Inflammatory macrophage (primary cell): ENCODE results near the gene MYZAP.

Experiments used
- DNase-seq, 2 donors: peaks; one replicate each; pipeline ENCODE4 v3.0.0-alpha.2; 2020 to 2022

MYZAP gene

DNA sequence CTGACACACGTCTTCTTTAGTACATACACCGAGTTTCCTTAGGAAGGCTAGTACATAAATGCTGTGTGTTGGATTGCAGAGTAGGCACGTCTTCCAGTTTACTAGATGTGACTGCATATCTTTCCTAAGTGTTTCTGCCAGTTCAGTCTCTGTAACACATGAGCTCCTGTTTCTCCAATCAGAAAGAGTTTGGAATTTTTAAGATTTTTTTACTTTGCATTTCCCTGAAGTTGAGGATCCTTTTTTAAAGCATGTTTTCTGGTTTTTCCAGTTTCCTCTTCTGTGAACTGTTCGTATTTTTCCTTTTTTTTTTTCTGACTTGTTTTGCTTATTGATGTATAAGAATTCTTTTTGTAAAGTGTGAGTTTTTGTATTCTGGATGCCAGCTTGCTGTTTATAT, 107.3 kb downstream of the MYZAP start:
- no peak for DNase-seq

DNA sequence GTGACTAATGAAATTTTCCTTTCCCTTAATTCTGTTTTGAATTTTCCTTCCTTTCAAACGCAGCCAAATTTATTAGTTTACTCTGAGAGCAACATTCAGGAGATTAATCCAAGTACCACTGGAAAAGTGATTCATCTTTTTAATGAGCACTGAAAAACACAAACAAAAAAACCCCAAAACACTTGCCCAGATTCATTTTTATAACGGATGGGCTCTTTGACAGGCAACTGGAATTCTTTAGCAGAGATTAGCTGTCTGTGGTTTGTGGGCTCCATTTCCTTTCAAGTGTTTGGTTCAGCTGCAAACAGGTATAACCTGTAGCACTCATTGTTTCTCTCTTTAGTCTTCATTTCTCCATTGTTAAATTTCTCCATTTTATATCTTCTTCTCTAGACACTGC, 111.7 kb downstream of the MYZAP start:
- no peak for DNase-seq

DNA sequence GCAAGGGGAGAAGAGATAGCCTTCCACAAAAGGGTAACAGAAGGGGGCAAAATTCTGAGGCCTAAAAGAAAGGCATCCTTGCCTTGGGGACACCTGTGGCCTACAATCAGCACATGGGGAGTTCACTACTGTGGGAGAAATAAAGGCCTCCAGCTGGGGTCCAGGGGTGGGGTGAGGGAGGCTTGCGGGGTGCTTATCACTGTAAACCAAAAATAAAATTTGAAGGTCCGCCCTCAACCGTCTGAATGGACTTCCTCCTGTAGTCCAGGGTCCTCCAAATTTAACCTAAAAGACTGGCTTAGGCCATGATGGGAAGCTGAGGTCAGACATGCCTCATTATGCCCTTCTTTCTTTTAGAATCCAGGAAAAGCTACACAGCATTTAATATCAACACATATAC, 112.7 kb downstream of the MYZAP start:
- no peak for DNase-seq

DNA sequence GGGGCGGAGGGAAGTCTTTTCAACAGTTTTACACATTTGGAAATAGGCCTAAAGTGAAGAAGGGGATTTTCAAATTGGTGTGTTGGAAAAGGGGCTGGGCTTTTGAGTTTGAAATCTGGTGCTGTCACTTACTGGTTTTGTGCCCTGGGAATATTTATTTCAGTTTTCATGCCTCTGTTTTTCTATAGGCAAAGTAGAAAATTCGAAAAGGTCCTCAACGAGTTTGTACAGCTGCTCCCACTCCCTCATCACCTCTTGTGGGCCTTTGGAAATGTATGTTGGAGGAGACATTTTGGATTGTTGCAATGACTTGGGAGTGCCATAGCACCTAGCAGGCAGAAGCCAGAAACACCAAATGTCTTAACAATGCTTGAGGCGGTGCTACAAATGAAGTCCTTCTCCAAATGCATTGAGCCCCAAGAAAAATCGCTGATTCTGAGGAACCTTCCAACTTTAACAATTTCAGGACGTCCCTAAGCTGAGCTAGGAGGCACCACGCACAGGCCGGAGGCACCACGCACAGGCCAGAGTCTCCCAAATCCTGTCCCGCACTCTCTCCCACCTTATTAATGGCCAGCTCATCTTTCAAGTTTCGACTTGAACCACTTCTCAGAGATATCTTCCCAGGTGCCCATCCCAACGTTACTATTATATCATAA, 114.2 kb downstream of the MYZAP start:
- no peak for DNase-seq

DNA sequence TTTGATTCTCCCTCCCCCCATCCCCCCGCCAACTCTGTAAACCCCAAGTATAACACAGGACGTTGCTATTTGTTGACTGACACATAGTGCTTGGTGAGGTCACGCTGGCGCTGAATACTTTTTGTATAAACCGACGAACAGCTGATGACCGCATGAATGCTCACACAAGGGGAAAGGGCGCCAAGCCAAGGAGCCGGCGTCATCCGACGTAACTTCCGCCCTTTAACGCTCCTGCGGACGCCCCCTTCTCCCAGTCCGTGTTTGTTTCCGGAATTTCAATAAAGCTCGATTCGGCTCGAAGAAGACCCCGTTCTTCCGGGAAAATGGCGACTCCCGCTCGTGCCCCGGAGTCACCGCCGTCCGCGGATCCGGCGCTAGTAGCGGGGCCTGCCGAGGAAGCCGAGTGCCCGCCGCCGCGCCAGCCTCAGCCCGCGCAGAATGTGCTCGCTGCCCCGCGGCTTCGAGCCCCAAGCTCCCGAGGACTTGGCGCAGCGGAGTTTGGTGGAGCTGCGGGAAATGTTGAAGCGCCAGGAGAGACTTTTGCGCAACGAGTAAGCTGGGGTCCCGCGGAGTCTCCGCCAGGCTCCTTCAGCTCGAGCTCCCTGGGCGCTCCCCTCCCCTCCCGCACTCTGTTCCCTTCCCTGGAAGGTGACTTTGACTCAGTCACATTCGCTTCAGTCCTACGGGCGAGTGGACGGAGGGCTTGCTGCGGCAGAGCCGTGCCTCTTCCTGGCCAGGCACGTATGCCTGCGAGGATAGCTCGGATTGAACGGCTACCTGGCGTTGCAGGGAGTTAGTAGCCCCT, 114.9 kb downstream of the MYZAP start, which contains the start of gene POLR2M:
Gene POLR2M, plus strand, starts transcription at position 310 of the 805 bp plus-strand sequence. Its CDS starts 129 bp downstream, at position 439.
- peak; percentile 96 to 97 for DNase-seq

DNA sequence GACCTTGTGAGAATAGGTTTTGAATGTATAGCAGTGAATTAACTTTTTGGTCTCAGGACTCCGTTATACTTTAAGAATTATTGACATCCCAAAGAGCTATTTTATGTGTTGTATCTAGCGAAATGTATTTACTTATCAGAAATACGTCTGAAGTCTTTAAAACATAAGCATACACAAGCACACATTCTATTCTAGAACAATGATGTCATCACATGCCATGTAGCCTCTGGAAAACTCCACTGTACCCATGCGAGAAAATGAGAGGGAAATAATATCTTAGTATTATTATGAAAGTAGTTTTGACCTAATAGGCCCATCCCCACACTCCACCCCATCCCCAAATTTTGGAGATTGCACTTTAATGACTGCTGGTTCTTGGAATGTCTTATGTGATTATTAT, 116.3 kb downstream of the MYZAP start:
- no peak for DNase-seq

DNA sequence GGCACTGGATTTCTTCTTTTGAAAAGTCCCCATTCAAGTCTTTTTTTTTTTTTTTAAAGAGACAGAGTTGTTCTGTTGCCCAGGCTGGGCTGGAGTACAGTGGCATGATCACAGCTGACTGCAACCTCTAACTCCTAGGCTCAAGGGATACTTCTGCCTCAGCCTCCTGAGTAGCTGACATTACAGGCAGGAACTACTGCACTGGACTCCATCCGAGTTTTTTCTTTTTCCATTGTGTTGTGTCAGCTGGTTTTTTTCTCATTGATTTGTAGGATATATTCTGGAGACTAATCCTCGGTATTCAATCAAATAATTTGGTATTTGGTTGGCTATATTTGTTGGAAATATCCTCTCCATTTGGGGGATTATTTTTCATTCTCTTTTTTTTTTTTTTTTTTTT, 126.6 kb downstream of the MYZAP start:
- DNase-seq: no peak

DNA sequence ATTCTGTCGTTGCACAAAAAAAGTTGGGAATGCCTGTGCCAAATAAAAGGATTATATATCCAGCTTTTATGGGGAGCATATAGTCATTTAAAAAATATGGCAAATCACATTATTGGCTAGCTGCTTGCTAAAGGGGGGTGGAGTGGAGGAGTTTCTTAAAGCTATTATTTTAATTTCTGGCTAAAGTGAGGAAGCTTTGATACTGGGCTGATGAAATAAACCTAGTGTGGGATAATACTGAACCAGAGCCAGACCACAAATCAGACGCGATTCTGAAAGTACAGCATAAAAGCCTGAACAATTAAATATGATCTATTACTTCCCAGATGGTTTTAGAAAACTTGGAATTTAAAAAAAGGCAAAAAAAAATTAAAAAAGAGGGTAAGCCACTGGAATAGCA, 129.2 kb downstream of the MYZAP start:
- DNase-seq: no peak

DNA sequence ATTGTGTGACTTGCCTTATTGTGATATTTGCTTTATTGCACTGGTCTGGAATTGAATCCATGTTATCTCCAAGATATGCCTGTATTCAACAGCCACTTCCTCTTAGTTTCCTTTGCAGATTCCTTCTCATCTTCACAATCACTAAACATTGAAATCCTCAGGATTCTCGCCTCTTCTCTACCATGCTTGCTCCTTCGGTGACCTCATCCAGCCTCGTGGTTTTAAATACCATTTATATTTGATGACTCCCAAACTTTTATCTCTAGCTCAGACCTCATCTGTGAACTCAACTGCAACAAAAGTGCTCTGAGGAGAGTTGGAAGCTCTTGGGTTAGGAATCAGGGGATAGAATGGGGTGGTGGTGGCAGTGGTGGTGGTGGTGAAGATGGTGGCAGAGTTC, 134.7 kb downstream of the MYZAP start:
- DNase-seq: no peak

DNA sequence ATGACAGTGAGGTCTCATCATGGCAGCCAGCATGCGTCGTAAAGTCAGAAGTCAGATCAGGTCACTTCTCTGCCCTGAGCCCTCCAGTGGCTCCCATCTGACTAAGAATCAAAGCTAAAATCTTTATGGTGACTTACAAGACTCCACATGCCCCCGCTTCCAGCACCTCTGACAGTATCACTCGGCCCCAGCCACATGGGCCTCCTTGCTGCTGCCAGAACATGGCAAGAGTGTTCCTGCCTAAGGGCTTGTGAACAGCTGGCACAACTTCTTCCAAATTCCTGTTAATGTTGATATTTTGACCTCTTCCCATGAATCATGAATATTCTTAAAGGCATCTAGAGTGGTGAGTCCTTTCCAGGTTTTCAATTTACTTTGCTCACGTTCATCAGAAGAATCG, 135.3 kb downstream of the MYZAP start:
- DNase-seq: no peak

DNA sequence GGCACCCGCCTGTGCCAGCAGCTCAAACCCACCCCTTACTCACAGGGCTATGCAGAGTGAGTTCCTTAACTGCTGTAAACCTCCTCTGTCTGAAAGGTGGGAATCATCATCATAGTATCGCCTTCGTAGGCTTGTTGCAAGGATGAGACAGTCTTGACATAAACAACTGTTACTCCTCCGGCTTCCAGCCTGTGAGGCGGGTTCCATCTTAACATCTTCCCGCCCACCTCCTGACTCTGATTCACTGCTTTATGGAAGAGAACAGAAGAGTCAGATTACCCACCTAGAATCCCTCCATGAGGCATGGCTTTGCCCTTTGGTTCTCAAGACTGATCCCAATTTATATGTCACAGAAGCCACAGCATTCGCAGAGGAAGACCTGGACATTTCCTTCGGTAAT, 136.7 kb downstream of the MYZAP start:
- no peak for DNase-seq

DNA sequence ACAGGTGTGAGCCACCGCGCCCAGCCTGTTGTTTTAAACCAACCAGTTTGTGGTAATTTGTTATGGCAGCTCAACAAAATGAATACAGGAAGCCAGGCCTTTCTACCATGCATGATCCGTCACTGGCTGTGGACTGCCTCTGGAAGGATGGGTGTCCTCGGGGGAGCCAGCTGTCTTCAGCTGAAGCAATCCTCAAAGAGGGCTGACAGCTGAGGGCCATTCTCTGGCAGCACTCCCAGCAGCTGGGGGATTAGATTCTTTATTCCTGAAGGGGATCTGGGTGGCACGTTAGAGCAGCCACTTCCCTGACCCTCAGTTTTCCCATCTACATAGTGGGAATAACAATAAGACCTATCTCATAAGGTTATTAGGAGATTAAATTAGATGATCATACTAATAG, 139.2 kb downstream of the MYZAP start:
- no peak for DNase-seq

DNA sequence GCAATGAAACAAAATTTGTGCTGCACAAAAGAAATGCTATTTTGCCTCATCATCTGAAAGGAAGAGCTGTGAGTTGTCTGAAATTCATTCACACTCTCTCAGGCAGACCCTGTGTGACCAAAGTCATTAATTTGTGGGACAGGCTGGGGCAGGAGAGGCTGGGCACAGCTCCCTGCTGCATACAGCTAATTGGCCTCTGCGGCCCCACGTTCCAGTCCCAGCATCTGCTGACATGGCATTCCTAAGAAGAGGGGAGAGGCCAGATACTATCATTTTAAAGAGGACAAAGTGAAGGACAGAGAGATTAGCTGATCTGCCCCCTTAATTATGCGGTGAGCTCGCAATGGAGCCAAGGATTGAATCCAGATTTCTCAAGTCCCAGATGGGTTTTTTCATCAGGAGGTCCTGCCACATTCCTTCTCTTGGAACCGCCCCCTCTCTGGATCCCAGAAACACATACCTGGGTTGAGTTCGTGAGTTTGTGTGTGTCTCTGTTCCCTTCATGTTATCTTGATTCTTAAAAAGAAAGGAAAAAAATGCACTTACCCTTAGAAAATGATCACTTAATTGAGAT, 139.9 kb downstream of the MYZAP start:
- DNase-seq: no peak

DNA sequence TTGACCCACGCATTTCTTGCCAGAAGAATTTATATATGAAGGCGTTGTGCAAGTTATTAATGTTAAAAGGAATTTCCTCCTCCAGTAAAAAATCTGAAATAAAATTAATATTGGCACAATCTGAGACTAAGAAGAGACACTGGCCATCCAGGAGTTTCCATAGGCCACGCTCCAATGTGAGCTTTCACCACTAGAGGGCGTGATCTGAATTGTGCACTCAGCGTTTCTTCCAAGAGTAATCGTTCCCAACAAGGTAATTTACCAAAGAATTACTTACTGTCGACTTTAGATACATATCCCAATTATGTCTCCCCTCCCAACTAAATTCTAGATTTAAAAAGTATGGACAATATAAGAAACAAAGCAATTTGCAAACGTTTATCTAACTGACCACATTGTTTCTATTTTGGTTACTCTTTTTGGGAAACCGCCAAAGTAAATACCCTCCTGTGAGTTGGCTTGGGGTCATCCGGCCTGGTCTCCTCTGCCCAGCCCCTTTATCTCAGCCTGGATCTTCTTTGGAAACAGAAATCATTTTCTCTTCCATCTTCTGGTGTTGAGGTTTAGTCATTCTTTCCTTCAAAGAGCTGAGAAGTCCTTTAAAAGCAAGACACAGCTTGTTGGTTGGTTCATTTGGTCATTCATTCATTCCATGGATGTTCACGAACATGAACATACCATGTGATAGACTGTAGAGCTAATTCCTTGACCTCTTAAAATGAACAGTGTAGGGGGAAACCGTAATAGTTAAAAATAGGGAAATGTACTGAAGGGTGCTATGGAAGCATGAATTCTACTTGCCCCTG, 141.0 kb downstream of the MYZAP start:
- DNase-seq: peak; percentile 60 to 61

DNA sequence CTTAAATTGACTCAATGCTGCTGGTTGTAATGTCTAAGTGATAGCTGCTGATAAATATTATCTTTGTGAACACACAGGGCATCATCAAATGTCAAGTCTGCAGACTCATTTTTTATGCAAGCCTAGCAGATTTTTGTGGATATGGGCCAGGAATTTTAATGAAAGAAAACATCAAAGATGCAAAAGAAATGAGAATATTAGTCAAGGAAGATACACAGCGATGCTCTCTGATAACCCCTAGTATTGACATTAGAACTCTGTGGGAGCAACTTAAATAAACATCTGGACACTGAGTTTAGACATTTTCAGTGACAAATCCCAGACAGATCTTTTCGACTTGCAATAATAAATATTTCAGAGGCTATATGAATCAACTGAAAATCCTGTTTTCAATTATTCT, 143.2 kb downstream of the MYZAP start:
- no peak for DNase-seq
